HCT116 (cell line): Measurements from ENCODE around the gene CCDC14. TPM values are rescaled to one million over a fixed set of nuclear protein-coding genes. Genes with fewer than 3 reads are reported as not detected.

Source experiments
- ATAC-seq: fragments of 200-7000 bp; cut with Tn5 transposase; 2 replicates; pipeline ENCODE4 v1.9.1; 2020; ENCODE audit warnings: mild to moderate bottlenecking, moderate library complexity
- BruUV-seq: library from RNA; stranded (reverse); fragments of 400-500 nt; replicated peaks from 2 replicates; lab custom pipeline; 2021; lab: Mats Ljungman, UMichigan
- CTCF ChIA-PET: fragments of 300-600 bp; sonication (Branson Sonifier 250); formaldehyde crosslinking; loops from one replicate; lab custom pipeline; 2021; ENCODE audit warnings: antibody characterized with exemption; lab: Charles Lee
- POLR2A ChIA-PET: fragments of 300-600, 350-600 bp; sonication (Branson Sonifier 250); formaldehyde crosslinking; loops from one replicate; lab custom pipeline; 2021; ENCODE audit warnings: antibody characterized with exemption; lab: Charles Lee
- RAD21 ChIA-PET, 2 experiments: fragments of 300-600 bp; sonication (Branson Sonifier 250); formaldehyde crosslinking; loops; one replicate each; lab custom pipeline; 2023; ENCODE audit warnings: low total read pairs in 2 of 2; ENCODE audit not compliant: uncharacterized antibody in 2 of 2, unreplicated experiment in 2 of 2, low non-redundant PET in 1 of 2; lab: Charles Lee
- DNase-seq: peaks from one replicate; pipeline ENCODE4 v3.0.0-alpha.2; 2010; ENCODE audit warnings: low read depth, low spot score
- H2AFZ ChIP-seq: fragments of 200-600 bp; shearing (Covaris generic), sonication (generic); 2 replicates; pipeline ENCODE4 v1.6.1; 2017; ENCODE audit warnings: low read depth, mixed run types, mixed read lengths, antibody characterized with exemption, low read length; ENCODE audit not compliant: poor library complexity, severe bottlenecking
- H3K27ac ChIP-seq: 2 replicates; pipeline ENCODE4 v1.5.1; 2012; ENCODE audit warnings: low read depth, low read length
- H3K27me3 ChIP-seq: fragments of 200-600 bp; sonication (generic); 2 replicates; pipeline ENCODE4 v1.6.1; 2016; ENCODE audit warnings: mixed run types, low read length, mixed read lengths; ENCODE audit not compliant: insufficient read depth
- H3K36me3 ChIP-seq, 2 experiments: fragments of 200-500 bp in 1 of 2; fragments of 200-600 bp in 1 of 2; sonication (Bioruptor generic) in 1 of 2; sonication (generic) in 1 of 2; 2 replicates each; pipeline versions ENCODE4 v1.5.1 to v1.6.1; 2014 to 2016; ENCODE audit warnings: low read length in 2 of 2, inconsistent platforms in 1 of 2, mixed read lengths in 1 of 2, mixed run types in 1 of 2; ENCODE audit not compliant: insufficient read depth in 2 of 2, control insufficient read depth in 1 of 2
- H3K4me1 ChIP-seq, 2 experiments: fragments of 200-600 bp in 1 of 2; sonication (generic) in 1 of 2; 2 replicates each; pipeline versions ENCODE4 v1.5.1 to v1.6.1; 2012 to 2017; ENCODE audit warnings: low read length in 2 of 2, inconsistent platforms in 1 of 2, mild to moderate bottlenecking in 1 of 2, mixed read lengths in 1 of 2, mixed run types in 1 of 2, moderate library complexity in 1 of 2; ENCODE audit not compliant: insufficient read depth in 2 of 2, control insufficient read depth in 1 of 2
- H3K4me2 ChIP-seq: fragments of 200-600 bp; sonication (generic); 2 replicates; pipeline ENCODE4 v1.6.1; 2017; ENCODE audit warnings: mixed run types, low read length, mixed read lengths
- H3K4me3 ChIP-seq, 2 experiments: fragments of 200-600 bp in 1 of 2; sonication (generic) in 1 of 2; replicated peaks in 1 of 2; 2 replicates each; pipeline ENCODE4 v1.5.1; 2011 to 2016; ENCODE audit warnings: low read length in 2 of 2, control low read depth in 1 of 2, low read depth in 1 of 2, mild to moderate bottlenecking in 1 of 2, mixed read lengths in 1 of 2, mixed run types in 1 of 2
- H3K79me2 ChIP-seq: fragments of 200-600 bp; sonication (generic); 2 replicates; pipeline ENCODE4 v1.6.1; 2017; ENCODE audit warnings: mild to moderate bottlenecking, mixed run types, low read length, moderate library complexity, mixed read lengths; ENCODE audit not compliant: insufficient read depth
- H3K9ac ChIP-seq: fragments of 200-600 bp; sonication (generic); 2 replicates; pipeline ENCODE4 v1.6.1; 2016; ENCODE audit warnings: low read length, mixed read lengths
- H3K9me2 ChIP-seq: fragments of 200-600 bp; sonication (generic), shearing (Covaris generic); 2 replicates; pipeline ENCODE4 v1.6.1; 2017; ENCODE audit warnings: mixed run types, mild to moderate bottlenecking, moderate library complexity; ENCODE audit not compliant: insufficient read depth
- H3K9me3 ChIP-seq, 2 experiments: fragments of 200-500 bp in 1 of 2; fragments of 200-600 bp in 1 of 2; sonication (Bioruptor generic) in 1 of 2; sonication (generic) in 1 of 2; 2 replicates each; pipeline ENCODE4 v1.6.1; 2014 to 2017; ENCODE audit warnings: low read length in 2 of 2, mixed read lengths in 2 of 2, inconsistent platforms in 1 of 2, low read depth in 1 of 2, mild to moderate bottlenecking in 1 of 2, mixed run types in 1 of 2, moderate library complexity in 1 of 2; ENCODE audit not compliant: control insufficient read depth in 1 of 2, insufficient read depth in 1 of 2
- H4K20me1 ChIP-seq: fragments of 200-600 bp; sonication (generic), shearing (Covaris generic); 2 replicates; pipeline ENCODE4 v1.6.1; 2017; ENCODE audit warnings: mixed run types, mild to moderate bottlenecking, moderate library complexity; ENCODE audit not compliant: insufficient read depth
- EZH2 ChIP-seq: fragments of 200-600 bp; sonication (generic); IDR thresholded peaks from 2 replicates; pipeline ENCODE4 v1.6.1; 2017; ENCODE audit warnings: antibody characterized with exemption, mixed run types
- EZH2phosphoT487 ChIP-seq: fragments of 200-600 bp; IDR thresholded peaks from 2 replicates; pipeline ENCODE4 v1.6.1; 2018; ENCODE audit warnings: antibody characterized with exemption, borderline replicate concordance
- JUND ChIP-seq: IDR thresholded peaks from 2 replicates; pipeline ENCODE4 v1.6.1; 2012
- POLR2A ChIP-seq: IDR thresholded peaks from 2 replicates; pipeline ENCODE4 v1.7.0; 2011; ENCODE audit warnings: borderline replicate concordance; ENCODE audit not compliant: insufficient read depth, insufficient read length; ENCODE audit errors: extremely low read depth
- POLR2AphosphoS5 ChIP-seq: IDR thresholded peaks from 2 replicates; pipeline ENCODE4 v1.6.1; 2011; ENCODE audit warnings: mild to moderate bottlenecking, low read depth, low read length, moderate library complexity
- SIN3A ChIP-seq: IDR thresholded peaks from 2 replicates; pipeline ENCODE4 v1.6.1; 2012; ENCODE audit warnings: low read depth
- SRF ChIP-seq: IDR thresholded peaks from 2 replicates; pipeline ENCODE4 v1.6.1; 2012; ENCODE audit warnings: low read depth
- TCF7L2 ChIP-seq: IDR thresholded peaks from 2 replicates; pipeline ENCODE4 v1.7.0; 2011; ENCODE audit warnings: borderline replicate concordance, inconsistent platforms; ENCODE audit not compliant: insufficient read depth, insufficient read length; ENCODE audit errors: extremely low read depth
- YY1 ChIP-seq: IDR thresholded peaks from 2 replicates; pipeline ENCODE4 v1.6.1; 2011; ENCODE audit warnings: low read length, low read depth, moderate library complexity, mild to moderate bottlenecking; ENCODE audit not compliant: insufficient replicate concordance; ENCODE audit errors: extremely low read depth
- ZNF274 ChIP-seq: fragments of 200-500 bp; sonication (Bioruptor generic); IDR thresholded peaks from 2 replicates; pipeline ENCODE4 v1.6.1; 2014; ENCODE audit warnings: mild to moderate bottlenecking, low read depth, low read length, inconsistent platforms
- intact Hi-C: fragments of 100-400 bp; cut with micrococcal nuclease; formaldehyde crosslinking; loops from 2 replicates; pipeline ENCODE4 v1.10.0; 2022
- total RNA-seq: library from RNA; stranded (reverse); gene quantifications from one replicate; pipeline ENCODE4 v1.2.1, GENCODE V29; 2021; ENCODE audit not compliant: unreplicated experiment
- TF ChIP-seq, protein P1 (sequence below), 3 experiments: fragments of 200-600 bp in 1 of 3; sonication (generic) in 1 of 3; IDR thresholded peaks in 2 of 3; conservative IDR thresholded peaks in 1 of 3; 2 replicates each; pipeline ENCODE4 v1.5.1; 2012 to 2017; ENCODE audit warnings: low read depth in 2 of 3, low read length in 2 of 3, antibody characterized with exemption in 1 of 3, borderline replicate concordance in 1 of 3, control low read depth in 1 of 3, mild to moderate bottlenecking in 1 of 3, mixed read lengths in 1 of 3, mixed run types in 1 of 3, moderate library complexity in 1 of 3; ENCODE audit not compliant: insufficient read depth in 1 of 3
- TF ChIP-seq, protein P2 (sequence below): IDR thresholded peaks from 2 replicates; pipeline ENCODE4 v1.6.1; 2012
- TF ChIP-seq, protein P3 (sequence below): IDR thresholded peaks from 2 replicates; pipeline ENCODE4 v1.6.1; 2012; ENCODE audit warnings: low read depth

Gene CCDC14
- total RNA-seq, 1 experiment from 2014 or later, result 54.5 TPM

DNA sequence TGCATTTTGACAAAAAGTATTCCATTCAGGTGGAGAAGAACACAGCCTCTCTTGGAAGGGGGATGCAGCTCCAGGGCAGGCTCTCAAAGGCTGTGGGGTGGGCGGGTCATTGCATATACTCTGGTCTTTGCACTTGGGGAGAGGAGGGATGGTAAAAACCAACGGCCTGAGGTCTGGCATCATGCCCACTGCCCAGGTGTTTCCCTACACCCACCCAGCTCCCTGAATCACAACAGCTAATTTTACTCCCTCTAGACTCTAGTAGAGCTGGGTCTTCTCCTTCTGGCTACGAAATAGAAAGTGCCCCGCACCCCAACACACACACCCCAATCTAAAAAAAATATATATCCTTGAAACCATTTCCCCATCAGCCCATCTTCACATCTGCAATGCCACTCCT lies 77.9 kb downstream of the CCDC14 start:
- no peaks in the 10 kb centered on the region for H3K79me2 ChIP-seq
- intact Hi-C loops, result no loop called here
- H3K9me3 ChIP-seq, result no peaks in the 10 kb centered on the region
- no peaks in the 10 kb centered on the region for H3K36me3 ChIP-seq
- POLR2A ChIA-PET, result no interaction called here
- no peaks in the 10 kb centered on the region for H3K9me2 ChIP-seq
- peaks cover 2 to 11% of the 10 kb centered on the region in 2 experiments; a peak in 3 of 4 replicates for H3K4me1 ChIP-seq
- ATAC-seq, result no peak
- RAD21 ChIA-PET, result no interaction called here
- no peaks in the 10 kb centered on the region for H4K20me1 ChIP-seq
- CTCF ChIA-PET, result no interaction called here
- no peak overlapping the region for H2AFZ ChIP-seq
- DNase-seq, result no peak
- H3K27me3 ChIP-seq, result no peaks in the 10 kb centered on the region
- no TSS peak for BruUV-seq
- peak overlapping the region; percentile 81; the same call in 1 of the 2 replicates for H3K4me2 ChIP-seq
- no peak overlapping the region for H3K4me3 ChIP-seq
- TF ChIP-seq, protein P1, sequence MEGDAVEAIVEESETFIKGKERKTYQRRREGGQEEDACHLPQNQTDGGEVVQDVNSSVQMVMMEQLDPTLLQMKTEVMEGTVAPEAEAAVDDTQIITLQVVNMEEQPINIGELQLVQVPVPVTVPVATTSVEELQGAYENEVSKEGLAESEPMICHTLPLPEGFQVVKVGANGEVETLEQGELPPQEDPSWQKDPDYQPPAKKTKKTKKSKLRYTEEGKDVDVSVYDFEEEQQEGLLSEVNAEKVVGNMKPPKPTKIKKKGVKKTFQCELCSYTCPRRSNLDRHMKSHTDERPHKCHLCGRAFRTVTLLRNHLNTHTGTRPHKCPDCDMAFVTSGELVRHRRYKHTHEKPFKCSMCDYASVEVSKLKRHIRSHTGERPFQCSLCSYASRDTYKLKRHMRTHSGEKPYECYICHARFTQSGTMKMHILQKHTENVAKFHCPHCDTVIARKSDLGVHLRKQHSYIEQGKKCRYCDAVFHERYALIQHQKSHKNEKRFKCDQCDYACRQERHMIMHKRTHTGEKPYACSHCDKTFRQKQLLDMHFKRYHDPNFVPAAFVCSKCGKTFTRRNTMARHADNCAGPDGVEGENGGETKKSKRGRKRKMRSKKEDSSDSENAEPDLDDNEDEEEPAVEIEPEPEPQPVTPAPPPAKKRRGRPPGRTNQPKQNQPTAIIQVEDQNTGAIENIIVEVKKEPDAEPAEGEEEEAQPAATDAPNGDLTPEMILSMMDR (IDR thresholded peaks at IDR 0.05 in 2 of 3, conservative IDR thresholded peaks at IDR 0.05 in 1 of 3; ENCODE audit: borderline replicate concordance in 1 of 3, insufficient read depth in 1 of 3, low read depth in 2 of 3, low read length in 2 of 3), result no peak
- no peak for TF ChIP-seq SIN3A
- no peak for TF ChIP-seq JUND
- TF ChIP-seq TCF7L2, result no peak
- no peak for TF ChIP-seq YY1
- no peak for TF ChIP-seq SRF
- no peak for TF ChIP-seq EZH2
- TF ChIP-seq, protein P2, sequence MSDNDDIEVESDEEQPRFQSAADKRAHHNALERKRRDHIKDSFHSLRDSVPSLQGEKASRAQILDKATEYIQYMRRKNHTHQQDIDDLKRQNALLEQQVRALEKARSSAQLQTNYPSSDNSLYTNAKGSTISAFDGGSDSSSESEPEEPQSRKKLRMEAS, result no peak
- no peak for TF ChIP-seq POLR2AphosphoS5
- no peak for TF ChIP-seq ZNF274
- TF ChIP-seq, protein P3, sequence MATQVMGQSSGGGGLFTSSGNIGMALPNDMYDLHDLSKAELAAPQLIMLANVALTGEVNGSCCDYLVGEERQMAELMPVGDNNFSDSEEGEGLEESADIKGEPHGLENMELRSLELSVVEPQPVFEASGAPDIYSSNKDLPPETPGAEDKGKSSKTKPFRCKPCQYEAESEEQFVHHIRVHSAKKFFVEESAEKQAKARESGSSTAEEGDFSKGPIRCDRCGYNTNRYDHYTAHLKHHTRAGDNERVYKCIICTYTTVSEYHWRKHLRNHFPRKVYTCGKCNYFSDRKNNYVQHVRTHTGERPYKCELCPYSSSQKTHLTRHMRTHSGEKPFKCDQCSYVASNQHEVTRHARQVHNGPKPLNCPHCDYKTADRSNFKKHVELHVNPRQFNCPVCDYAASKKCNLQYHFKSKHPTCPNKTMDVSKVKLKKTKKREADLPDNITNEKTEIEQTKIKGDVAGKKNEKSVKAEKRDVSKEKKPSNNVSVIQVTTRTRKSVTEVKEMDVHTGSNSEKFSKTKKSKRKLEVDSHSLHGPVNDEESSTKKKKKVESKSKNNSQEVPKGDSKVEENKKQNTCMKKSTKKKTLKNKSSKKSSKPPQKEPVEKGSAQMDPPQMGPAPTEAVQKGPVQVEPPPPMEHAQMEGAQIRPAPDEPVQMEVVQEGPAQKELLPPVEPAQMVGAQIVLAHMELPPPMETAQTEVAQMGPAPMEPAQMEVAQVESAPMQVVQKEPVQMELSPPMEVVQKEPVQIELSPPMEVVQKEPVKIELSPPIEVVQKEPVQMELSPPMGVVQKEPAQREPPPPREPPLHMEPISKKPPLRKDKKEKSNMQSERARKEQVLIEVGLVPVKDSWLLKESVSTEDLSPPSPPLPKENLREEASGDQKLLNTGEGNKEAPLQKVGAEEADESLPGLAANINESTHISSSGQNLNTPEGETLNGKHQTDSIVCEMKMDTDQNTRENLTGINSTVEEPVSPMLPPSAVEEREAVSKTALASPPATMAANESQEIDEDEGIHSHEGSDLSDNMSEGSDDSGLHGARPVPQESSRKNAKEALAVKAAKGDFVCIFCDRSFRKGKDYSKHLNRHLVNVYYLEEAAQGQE, result no peak
- TF ChIP-seq EZH2phosphoT487, result no peak
- no peak for TF ChIP-seq POLR2A
- TF ChIP-seq, all 23 proteins: peak for 0
- Histone ChIP-seq H3K27ac (no peak overlapping the region), H3K9ac (no peak overlapping the region)
